Smooth muscle cell (in vitro differentiated cells): Measurements from ENCODE around the gene PTOV1. TPM values are rescaled to one million over a fixed set of nuclear protein-coding genes. Genes with fewer than 3 reads are reported as not detected.

ENCODE experiments used
- DNase-seq: peaks from one replicate; lab custom pipeline; 2025; ENCODE audit not compliant: unreplicated experiment; lab: John Stamatoyannopoulos, UW
- H2AFZ ChIP-seq: fragments of 200-600 bp; sonication (generic); 2 replicates; pipeline ENCODE4 v1.6.0; 2016; ENCODE audit warnings: antibody characterized with exemption, low read depth, mild to moderate bottlenecking
- H3F3A ChIP-seq: fragments of 200-600 bp; sonication (generic); 2 replicates; pipeline ENCODE4 v1.6.0; 2017; ENCODE audit warnings: antibody characterized with exemption, low read depth
- H3K27ac ChIP-seq: fragments of 200-600 bp; sonication (generic); 2 replicates; pipeline ENCODE4 v1.5.1; 2016; ENCODE audit warnings: low read depth, mild to moderate bottlenecking
- H3K27me3 ChIP-seq: fragments of 200-600 bp; sonication (generic); 2 replicates; pipeline ENCODE4 v1.6.1; 2016; ENCODE audit warnings: low read depth, mild to moderate bottlenecking
- H3K36me3 ChIP-seq: fragments of 200-600 bp; sonication (generic); 2 replicates; pipeline ENCODE4 v1.5.1; 2016; ENCODE audit warnings: low read depth
- H3K4me1 ChIP-seq: fragments of 200-600 bp; sonication (generic); 2 replicates; pipeline ENCODE4 v1.5.1; 2016; ENCODE audit warnings: low read depth
- H3K4me2 ChIP-seq: fragments of 200-600 bp; sonication (generic); 2 replicates; pipeline ENCODE4 v1.6.0; 2016; ENCODE audit warnings: mild to moderate bottlenecking
- H3K4me3 ChIP-seq: fragments of 200-600 bp; sonication (generic); 2 replicates; pipeline ENCODE4 v1.5.1; 2016; ENCODE audit warnings: mild to moderate bottlenecking
- H3K79me2 ChIP-seq: fragments of 200-600 bp; sonication (generic); 2 replicates; pipeline ENCODE4 v1.6.0; 2016; ENCODE audit warnings: low read depth, mild to moderate bottlenecking
- H3K9ac ChIP-seq: fragments of 200-600 bp; sonication (generic); 2 replicates; pipeline ENCODE4 v1.6.0; 2016; ENCODE audit warnings: low read depth
- H3K9me3 ChIP-seq: fragments of 200-600 bp; sonication (generic); replicated peaks from 2 replicates; pipeline ENCODE4 v1.5.1; 2016; ENCODE audit warnings: low read depth
- H4K20me1 ChIP-seq: fragments of 200-600 bp; sonication (generic); 2 replicates; pipeline ENCODE4 v1.6.0; 2016; ENCODE audit warnings: low read depth
- CTCF ChIP-seq: fragments of 200-600 bp; sonication (generic); IDR thresholded peaks from 2 replicates; pipeline ENCODE4 v1.5.1; 2017; ENCODE audit warnings: borderline replicate concordance, mild to moderate bottlenecking, antibody characterized with exemption; ENCODE audit not compliant: insufficient read depth, poor library complexity, severe bottlenecking
- WGBS: methylation state at CpG from one replicate; pipeline ENCODE4 v1.1.7; 2016; ENCODE audit warnings: low lambda C conversion rate; 5-methylcytosine and 5-hydroxymethylcytosine counted together
- polyA plus RNA-seq: library from polyadenylated mRNA; unstranded; fragments of >200 nt; fragmentation: Nextera tagmentation; extraction: Ambion mirVana; gene quantifications from 2 replicates; pipeline ENCODE4 v1.2.1, GENCODE V29; 2016
- total RNA-seq: library from RNA; depleted of rRNA; stranded (reverse); fragments of >200 nt; gene quantifications from 2 replicates; pipeline ENCODE4 v1.2.3, GENCODE V29; 2014

Gene PTOV1
- total and polyA plus RNA-seq, 2 experiments from 2014 or later = 81.0 to 256 TPM

GRCh38 chr19:49808711-49809159, 42.2 kb upstream of the PTOV1 start:
- peak; percentile 83 for DNase-seq
- no peak overlapping the region for H2AFZ ChIP-seq
- H3K9ac ChIP-seq = peak overlapping the region; percentile 69

GRCh38 chr19:49809160-49809940, 41.6 kb upstream of the PTOV1 start:
- 13% methylated on average over 44 of the region's 50 CpGs for WGBS
- peaks cover 13% of the 10 kb centered on the region for H3F3A ChIP-seq
- H3K36me3 ChIP-seq = no peaks in the 10 kb centered on the region
- peak; percentile 51 for DNase-seq
- no peaks in the 10 kb centered on the region for H3K27me3 ChIP-seq
- TF ChIP-seq CTCF = no peak
- H3K4me2 ChIP-seq = peak overlapping the region; percentile 89
- H3K27ac ChIP-seq = no peak overlapping the region
- peaks cover 16% of the 10 kb centered on the region for H3K4me1 ChIP-seq
- H3K9ac ChIP-seq = peak overlapping the region; percentile 69
- no peaks in the 10 kb centered on the region for H4K20me1 ChIP-seq
- H2AFZ ChIP-seq = no peak overlapping the region
- H3K79me2 ChIP-seq = no peaks in the 10 kb centered on the region
- peak overlapping the region; percentile 65 for H3K4me3 ChIP-seq
- no peaks in the 10 kb centered on the region for H3K9me3 ChIP-seq

More at GRCh38 chr19:49808711-49809159, 42.2 kb upstream of the PTOV1 start:
- H3K4me2 ChIP-seq = peak overlapping the region; percentile 89
- no peak overlapping the region for H3K27ac ChIP-seq
- no peaks in the 10 kb centered on the region for H3K27me3 ChIP-seq
- peaks cover 13% of the 10 kb centered on the region for H3K4me1 ChIP-seq
- no peaks in the 10 kb centered on the region for H3K9me3 ChIP-seq
- H3K36me3 ChIP-seq = no peaks in the 10 kb centered on the region
- H3K4me3 ChIP-seq = peak overlapping the region; percentile 65
- 7% methylated on average over 16 of the region's 31 CpGs for WGBS
- H3K79me2 ChIP-seq = no peaks in the 10 kb centered on the region
- H3F3A ChIP-seq = peaks cover 9% of the 10 kb centered on the region
- no peak for TF ChIP-seq CTCF
- H4K20me1 ChIP-seq = no peaks in the 10 kb centered on the region

GRCh38 chr19:49809941-49810389, 41.0 kb upstream of the PTOV1 start:
- Histone ChIP-seq H4K20me1 (no peaks in the 10 kb centered on the region), H3K4me3 (peak overlapping the region; percentile 65), H3K27me3 (no peaks in the 10 kb centered on the region), H3K27ac (no peak overlapping the region), H3K4me1 (peaks cover 16% of the 10 kb centered on the region), H3K79me2 (no peaks in the 10 kb centered on the region), H3K36me3 (no peaks in the 10 kb centered on the region), H3K9ac (no peak overlapping the region), H2AFZ (no peak overlapping the region), H3F3A (peaks cover 16% of the 10 kb centered on the region), H3K4me2 (peak overlapping the region; percentile 89), H3K9me3 (no peaks in the 10 kb centered on the region)
- no peak for TF ChIP-seq CTCF
- DNase-seq = no peak
- 100% methylated on average over 5 of the region's 5 CpGs for WGBS
